A549 (cell line): Measurements from ENCODE around the gene CPT1A. TPM values are rescaled to one million over a fixed set of nuclear protein-coding genes. Genes with fewer than 3 reads are reported as not detected.
A peak's percentile ranks its signal among the peaks of the same experiment; 100 is the strongest.

Source experiments
- ATAC-seq, 2 experiments: fragments of 200-7000 bp in 1 of 2; fragments of >200 bp in 1 of 2; cut with Nextera tagmentation in 1 of 2; cut with Tn5 transposase in 1 of 2; 3 replicates each; pipeline versions ENCODE4 v1.8.0 to v1.9.1; 2018 to 2020; ENCODE audit warnings: mild to moderate bottlenecking in 1 of 2, moderate library complexity in 1 of 2
- CTCF ChIA-PET: fragments of 300-600 bp; sonication (Branson Sonifier 250); formaldehyde crosslinking; extraction: SDS; loops from one replicate; lab custom pipeline; 2021; ENCODE audit warnings: antibody characterized with exemption, inconsistent platforms; lab: Yijun Ruan, JAX
- POLR2A ChIA-PET: fragments of 350-600 bp; formaldehyde crosslinking; extraction: SDS; loops from one replicate; lab custom pipeline; 2021; ENCODE audit warnings: antibody characterized with exemption, inconsistent platforms; lab: Yijun Ruan, JAX
- DNase-seq, 2 experiments: peaks; one replicate each; pipeline versions ENCODE4 v3.0.0 to v3.0.0-alpha.2; 2011 to 2016; ENCODE audit warnings: low read depth in 1 of 2, low spot score in 1 of 2
- FAIRE-seq: peaks from 2 replicates; lab custom pipeline; 2011; peaks lifted over from hg19 to GRCh38; lab: Jason Lieb, UNC
- H3K27ac ChIP-seq, 2 experiments: fragments of >200 bp; sonication (Bioruptor Twin); formaldehyde crosslinking; 3 replicates each; pipeline ENCODE4 v1.5.1; 2016 to 2017
- H3K4me1 ChIP-seq: fragments of >200 bp; sonication (Bioruptor Twin); formaldehyde crosslinking; 3 replicates; pipeline ENCODE4 v1.6.1; 2016
- H3K4me2 ChIP-seq: fragments of >200 bp; sonication (Bioruptor Twin); formaldehyde crosslinking; 3 replicates; pipeline ENCODE4 v1.6.1; 2016
- H3K4me3 ChIP-seq: fragments of >200 bp; sonication (Bioruptor Twin); formaldehyde crosslinking; 3 replicates; pipeline ENCODE4 v1.5.1; 2016
- H3K9me3 ChIP-seq: fragments of >200 bp; sonication (Bioruptor Twin); formaldehyde crosslinking; 3 replicates; pipeline ENCODE4 v1.6.1; 2016
- CBX2 ChIP-seq: fragments of 200-600 bp; sonication (generic); IDR thresholded peaks from 2 replicates; pipeline ENCODE4 v1.6.1; 2016; ENCODE audit warnings: low read depth, mild to moderate bottlenecking, borderline replicate concordance
- EHF ChIP-seq: fragments of 250-450 bp; sonication (Bioruptor Pico); IDR thresholded peaks from 2 replicates; pipeline ENCODE4 v1.5.0; 2020; ENCODE audit warnings: mild to moderate bottlenecking
- EP300 ChIP-seq, 2 experiments: fragments of >200 bp; sonication (Bioruptor Twin); formaldehyde crosslinking; IDR thresholded peaks; 2 replicates in 1 of 2; 3 replicates in 1 of 2; pipeline ENCODE4 v1.6.1; 2016 to 2017
- FOXS1 ChIP-seq: fragments of 250-450 bp; sonication (Bioruptor Pico); IDR thresholded peaks from 2 replicates; pipeline ENCODE4 v1.5.0; 2020; ENCODE audit warnings: mild to moderate bottlenecking, moderate library complexity
- HDAC2 ChIP-seq: fragments of 200-600 bp; sonication (generic); IDR thresholded peaks from 2 replicates; pipeline ENCODE4 v1.6.1; 2016
- HEYL ChIP-seq: fragments of 250-450 bp; sonication (Bioruptor Pico); IDR thresholded peaks from 2 replicates; pipeline ENCODE4 v1.8.0; 2021; ENCODE audit warnings: mild to moderate bottlenecking, moderate library complexity
- HOXB5 ChIP-seq: fragments of 250-450 bp; sonication (Bioruptor Pico); IDR thresholded peaks from 2 replicates; pipeline ENCODE4 v1.5.0; 2020; ENCODE audit warnings: mild to moderate bottlenecking, moderate library complexity
- JUNB ChIP-seq: fragments of >200 bp; sonication (Bioruptor Twin); formaldehyde crosslinking; IDR thresholded peaks from 2 replicates; pipeline ENCODE4 v1.6.1; 2016
- MAZ ChIP-seq: fragments of 150-350 bp; IDR thresholded peaks from 2 replicates; pipeline ENCODE4 v1.6.1; 2014; ENCODE audit warnings: antibody characterized with exemption, low read depth, low read length, borderline replicate concordance
- MYC ChIP-seq: IDR thresholded peaks from 2 replicates; pipeline ENCODE4 v1.6.1; 2012; ENCODE audit warnings: mild to moderate bottlenecking, inconsistent platforms, low read length, improper control_type of control experiment, borderline replicate concordance
- NFE2L2 ChIP-seq: fragments of 150-350 bp; conservative IDR thresholded peaks from 2 replicates; pipeline ENCODE4 v1.6.1; 2014; ENCODE audit warnings: low read length
- PHF8 ChIP-seq: fragments of 200-600 bp; sonication (generic); IDR thresholded peaks from 2 replicates; pipeline ENCODE4 v1.6.1; 2016; ENCODE audit warnings: low read depth, mild to moderate bottlenecking, antibody characterized with exemption, moderate library complexity, borderline replicate concordance
- POLR2A ChIP-seq: IDR thresholded peaks from 2 replicates; pipeline ENCODE4 v1.6.1; 2012; ENCODE audit warnings: mild to moderate bottlenecking, low read length
- POLR2AphosphoS2 ChIP-seq: conservative IDR thresholded peaks from 2 replicates; pipeline ENCODE4 v1.6.1; 2012; ENCODE audit warnings: low read length, improper control_type of control experiment, inconsistent platforms
- RAD21 ChIP-seq, 2 experiments: fragments of >200 bp in 1 of 2; sonication (Bioruptor Twin) in 1 of 2; formaldehyde crosslinking in 1 of 2; IDR thresholded peaks in 1 of 2; conservative IDR thresholded peaks in 1 of 2; 2 replicates in 1 of 2; 3 replicates in 1 of 2; pipeline ENCODE4 v1.6.1; 2012 to 2018; ENCODE audit warnings: inconsistent platforms in 1 of 2
- RARB ChIP-seq: fragments of 250-450 bp; sonication (Bioruptor Pico); IDR thresholded peaks from 2 replicates; pipeline ENCODE4 v1.8.0; 2021; ENCODE audit warnings: mild to moderate bottlenecking, moderate library complexity
- RFX5 ChIP-seq: fragments of 450-650 bp; IDR thresholded peaks from 2 replicates; pipeline ENCODE4 v1.7.1; 2014; ENCODE audit warnings: antibody characterized with exemption, mild to moderate bottlenecking, moderate library complexity
- RNF2 ChIP-seq: fragments of 200-600 bp; sonication (generic); IDR thresholded peaks from 2 replicates; pipeline ENCODE4 v1.6.1; 2016; ENCODE audit warnings: low read depth, mild to moderate bottlenecking, antibody characterized with exemption, moderate library complexity, borderline replicate concordance
- SMC3 ChIP-seq: fragments of >200 bp; sonication (Bioruptor Twin); formaldehyde crosslinking; IDR thresholded peaks from 3 replicates; pipeline ENCODE4 v1.6.1; 2018; ENCODE audit warnings: inconsistent platforms
- SREBF2 ChIP-seq: fragments of 450-650 bp; IDR thresholded peaks from 2 replicates; pipeline ENCODE4 v1.6.1; 2014; ENCODE audit warnings: mild to moderate bottlenecking, moderate library complexity
- TFCP2L1 ChIP-seq: fragments of 250-450 bp; sonication (Bioruptor Pico); IDR thresholded peaks from 2 replicates; pipeline ENCODE4 v1.5.0; 2021; ENCODE audit warnings: mild to moderate bottlenecking
- TP53 ChIP-seq: fragments of 250-450 bp; sonication (Bioruptor Pico); IDR thresholded peaks from 2 replicates; pipeline ENCODE4 v1.5.0; 2021; ENCODE audit warnings: mild to moderate bottlenecking, moderate library complexity
- ZC3H11A ChIP-seq: fragments of 450-650 bp; IDR thresholded peaks from 2 replicates; pipeline ENCODE4 v1.6.1; 2014; ENCODE audit warnings: antibody characterized with exemption, mild to moderate bottlenecking
- WGBS: methylation state at CpG from one replicate; pipeline ENCODE4 v1.1.6; 2017; ENCODE audit errors: missing lambda C conversion rate; 5-methylcytosine and 5-hydroxymethylcytosine counted together
- polyA plus RNA-seq, 4 experiments: library from polyadenylated mRNA; depleted of rRNA in 3 of 4; stranded (reverse); fragments of >200 nt; fragmentation: RNase III in 1 of 4; extraction: RNeasy Plus Mini Kit Qiagen cat#74134 plus additional on column Dnase treatment in 1 of 4; gene quantifications; 2 replicates in 3 of 4; 3 replicates in 1 of 4; pipeline ENCODE4 v1.2.3, GENCODE V29; 2011 to 2017
- TF ChIP-seq, protein P1 (sequence below): fragments of >200 bp; sonication (Bioruptor Twin); formaldehyde crosslinking; IDR thresholded peaks from 3 replicates; pipeline ENCODE4 v1.6.1; 2016
- TF ChIP-seq, protein P2 (sequence below): IDR thresholded peaks from 2 replicates; pipeline ENCODE4 v1.6.1; 2012
- TF ChIP-seq, protein P3 (sequence below): fragments of 450-650 bp; IDR thresholded peaks from 2 replicates; pipeline ENCODE4 v1.6.1; 2014; ENCODE audit warnings: antibody characterized with exemption
- TF ChIP-seq, protein P4 (sequence below): IDR thresholded peaks from 2 replicates; pipeline ENCODE4 v1.6.1; 2012; ENCODE audit warnings: low read depth, borderline replicate concordance
- TF ChIP-seq, protein P5 (sequence below): fragments of 150-350 bp; IDR thresholded peaks from 2 replicates; pipeline ENCODE4 v1.6.1; 2014; ENCODE audit warnings: low read depth, mild to moderate bottlenecking, low read length
- TF ChIP-seq, protein P6 (sequence below): fragments of 250-450 bp; sonication (Bioruptor Pico); IDR thresholded peaks from 2 replicates; pipeline ENCODE4 v1.5.0; 2021; ENCODE audit warnings: mild to moderate bottlenecking, moderate library complexity, borderline replicate concordance

CPT1A gene
- polyA plus RNA-seq, 2 of the 4 experiments (the other 2 are of a cell fraction): 15.0 to 21.4 TPM

DNA sequence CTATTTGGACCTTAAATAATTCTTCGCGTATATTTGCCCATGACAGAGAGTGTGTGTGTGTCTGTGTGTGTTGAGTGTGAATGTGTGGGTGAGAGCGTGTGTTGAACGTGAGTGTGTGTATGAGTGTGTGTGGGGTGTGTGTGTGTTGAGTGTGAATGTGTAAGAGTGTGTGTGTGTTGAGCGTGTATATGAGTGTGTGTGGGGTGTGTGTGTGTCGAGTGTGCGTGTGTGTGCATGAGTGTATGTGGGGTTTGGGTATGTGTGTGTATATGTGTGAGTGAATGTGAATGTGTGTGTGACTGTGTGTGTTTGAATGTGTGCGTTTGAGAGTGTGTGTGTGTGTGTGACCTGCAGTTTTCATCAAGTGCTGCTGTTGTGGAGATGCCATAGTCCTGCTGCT is 130.6 kb downstream of the CPT1A start:
- ATAC-seq: no peak
- 87% methylated on average over 8 of the region's 8 CpGs for WGBS
- TF ChIP-seq NFE2L2 (no peak), ZC3H11A (no peak), POLR2A (0 out of 2 replicates have a peak, but pooled peaks have one; percentile 11)
- TF ChIP-seq, protein P1, sequence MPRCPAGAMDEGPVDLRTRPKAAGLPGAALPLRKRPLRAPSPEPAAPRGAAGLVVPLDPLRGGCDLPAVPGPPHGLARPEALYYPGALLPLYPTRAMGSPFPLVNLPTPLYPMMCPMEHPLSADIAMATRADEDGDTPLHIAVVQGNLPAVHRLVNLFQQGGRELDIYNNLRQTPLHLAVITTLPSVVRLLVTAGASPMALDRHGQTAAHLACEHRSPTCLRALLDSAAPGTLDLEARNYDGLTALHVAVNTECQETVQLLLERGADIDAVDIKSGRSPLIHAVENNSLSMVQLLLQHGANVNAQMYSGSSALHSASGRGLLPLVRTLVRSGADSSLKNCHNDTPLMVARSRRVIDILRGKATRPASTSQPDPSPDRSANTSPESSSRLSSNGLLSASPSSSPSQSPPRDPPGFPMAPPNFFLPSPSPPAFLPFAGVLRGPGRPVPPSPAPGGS: no peak

DNA sequence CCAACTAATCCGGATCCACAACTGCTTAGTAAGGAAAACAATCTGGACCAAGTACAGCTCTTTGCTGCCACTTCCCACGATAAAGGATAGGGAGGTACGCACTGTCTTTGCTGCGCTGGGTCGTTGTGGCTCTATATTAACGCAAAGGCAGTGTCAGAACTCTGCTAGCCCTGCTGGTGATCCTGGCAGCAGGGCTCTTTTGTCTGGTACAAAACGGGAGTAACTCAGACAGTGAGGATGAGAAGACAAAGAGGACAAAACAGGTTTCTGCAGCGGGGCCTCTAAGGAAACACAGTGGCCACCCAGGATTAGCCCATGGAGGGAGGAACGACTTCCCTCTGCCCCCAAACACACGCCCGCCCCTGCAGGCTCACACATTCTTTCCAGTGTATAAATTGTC is 131.3 kb downstream of the CPT1A start:
- WGBS: 75% methylated on average over 11 of the region's 11 CpGs
- H3K4me3 ChIP-seq: no peak overlapping the region
- POLR2A ChIA-PET: no interaction called here

More for the DNA sequence above, 130.6 kb downstream of the CPT1A start:
- DNase-seq (no peak), FAIRE-seq (no peak)
- ChIA-PET POLR2A (no interaction called here), CTCF (no interaction called here)
- H3K9me3 ChIP-seq: peaks cover 5% of the 10 kb centered on the region; the same call in 1 of the 3 replicates
- no peak overlapping the region for H3K4me2 ChIP-seq
- no peaks in the 10 kb centered on the region for H3K4me1 ChIP-seq
- no peak overlapping the region for H3K4me3 ChIP-seq
- H3K27ac ChIP-seq: no peak overlapping the region

DNA sequence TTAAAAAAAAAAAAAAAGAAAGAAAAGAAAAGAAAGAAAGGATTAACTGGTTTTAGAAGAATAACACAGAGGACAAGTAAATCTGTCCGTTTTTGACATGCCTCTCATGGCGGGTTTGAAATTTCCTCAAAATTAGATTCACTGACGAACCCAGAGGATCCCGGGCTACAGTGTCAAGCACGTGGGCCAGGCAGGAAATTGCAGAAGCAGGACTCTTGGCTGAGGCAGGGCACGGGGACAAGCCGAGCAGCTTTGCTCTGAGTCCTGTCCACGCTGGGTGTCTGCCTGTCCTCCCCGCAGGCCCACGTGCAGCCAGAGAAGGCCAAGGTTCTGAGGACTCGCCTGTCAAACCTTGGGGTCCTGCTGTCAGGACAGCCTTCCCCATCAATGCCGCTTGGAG is 132.7 kb downstream of the CPT1A start:
- DNase-seq (no peak), ATAC-seq (no peak), FAIRE-seq (no peak)
- WGBS: 74% methylated on average over 12 of the region's 12 CpGs
- CTCF ChIA-PET: interaction anchor here (0.6 to 1.8 kb wide), 3 partner anchors 23 to 514 kb away, joined by 3 to 5 read pairs (median 3); no protein-coding TSS in a partner anchor
- POLR2A ChIA-PET: no interaction called here
- H3K4me3 ChIP-seq: no peak overlapping the region
- H3K9me3 ChIP-seq: no peaks in the 10 kb centered on the region
- H3K4me2 ChIP-seq: no peak overlapping the region
- no peaks in the 10 kb centered on the region for H3K4me1 ChIP-seq
- H3K27ac ChIP-seq: no peak overlapping the region
- TF ChIP-seq RAD21 (conservative IDR thresholded peaks at IDR 0.05 in 1 of 2, IDR thresholded peaks at IDR 0.05 in 1 of 2) (no peak), EP300 (IDR thresholded peaks at IDR 0.05) (no peak), SMC3 (no peak), TFCP2L1 (CRISPR knock-in tag) (no peak), POLR2AphosphoS2 (no peak), RARB (CRISPR knock-in tag) (no peak), TP53 (CRISPR knock-in tag) (no peak), RFX5 (no peak), MYC (no peak), JUNB (no peak), RNF2 (no peak), SREBF2 (no peak)
- TF ChIP-seq, protein P2, sequence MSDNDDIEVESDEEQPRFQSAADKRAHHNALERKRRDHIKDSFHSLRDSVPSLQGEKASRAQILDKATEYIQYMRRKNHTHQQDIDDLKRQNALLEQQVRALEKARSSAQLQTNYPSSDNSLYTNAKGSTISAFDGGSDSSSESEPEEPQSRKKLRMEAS: no peak
- TF ChIP-seq, protein P3, sequence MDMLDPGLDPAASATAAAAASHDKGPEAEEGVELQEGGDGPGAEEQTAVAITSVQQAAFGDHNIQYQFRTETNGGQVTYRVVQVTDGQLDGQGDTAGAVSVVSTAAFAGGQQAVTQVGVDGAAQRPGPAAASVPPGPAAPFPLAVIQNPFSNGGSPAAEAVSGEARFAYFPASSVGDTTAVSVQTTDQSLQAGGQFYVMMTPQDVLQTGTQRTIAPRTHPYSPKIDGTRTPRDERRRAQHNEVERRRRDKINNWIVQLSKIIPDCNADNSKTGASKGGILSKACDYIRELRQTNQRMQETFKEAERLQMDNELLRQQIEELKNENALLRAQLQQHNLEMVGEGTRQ: no peak

More for the DNA sequence above, 131.3 kb downstream of the CPT1A start:
- no peak for ATAC-seq
- no peak for DNase-seq
- no peak for FAIRE-seq
- TF ChIP-seq JUNB (no peak), HEYL (no peak), PHF8 (no peak), HDAC2 (no peak), TP53 (CRISPR knock-in tag) (no peak), RARB (CRISPR knock-in tag) (no peak), SREBF2 (no peak), MAZ (no peak), CBX2 (no peak), EHF (no peak), FOXS1 (CRISPR knock-in tag) (no peak), MYC (no peak), POLR2AphosphoS2 (no peak), HOXB5 (CRISPR knock-in tag) (no peak)
- TF ChIP-seq, protein P4, sequence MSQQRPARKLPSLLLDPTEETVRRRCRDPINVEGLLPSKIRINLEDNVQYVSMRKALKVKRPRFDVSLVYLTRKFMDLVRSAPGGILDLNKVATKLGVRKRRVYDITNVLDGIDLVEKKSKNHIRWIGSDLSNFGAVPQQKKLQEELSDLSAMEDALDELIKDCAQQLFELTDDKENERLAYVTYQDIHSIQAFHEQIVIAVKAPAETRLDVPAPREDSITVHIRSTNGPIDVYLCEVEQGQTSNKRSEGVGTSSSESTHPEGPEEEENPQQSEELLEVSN: no peak
- TF ChIP-seq, protein P5, sequence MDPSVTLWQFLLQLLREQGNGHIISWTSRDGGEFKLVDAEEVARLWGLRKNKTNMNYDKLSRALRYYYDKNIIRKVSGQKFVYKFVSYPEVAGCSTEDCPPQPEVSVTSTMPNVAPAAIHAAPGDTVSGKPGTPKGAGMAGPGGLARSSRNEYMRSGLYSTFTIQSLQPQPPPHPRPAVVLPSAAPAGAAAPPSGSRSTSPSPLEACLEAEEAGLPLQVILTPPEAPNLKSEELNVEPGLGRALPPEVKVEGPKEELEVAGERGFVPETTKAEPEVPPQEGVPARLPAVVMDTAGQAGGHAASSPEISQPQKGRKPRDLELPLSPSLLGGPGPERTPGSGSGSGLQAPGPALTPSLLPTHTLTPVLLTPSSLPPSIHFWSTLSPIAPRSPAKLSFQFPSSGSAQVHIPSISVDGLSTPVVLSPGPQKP: no peak
- TF ChIP-seq, protein P6, sequence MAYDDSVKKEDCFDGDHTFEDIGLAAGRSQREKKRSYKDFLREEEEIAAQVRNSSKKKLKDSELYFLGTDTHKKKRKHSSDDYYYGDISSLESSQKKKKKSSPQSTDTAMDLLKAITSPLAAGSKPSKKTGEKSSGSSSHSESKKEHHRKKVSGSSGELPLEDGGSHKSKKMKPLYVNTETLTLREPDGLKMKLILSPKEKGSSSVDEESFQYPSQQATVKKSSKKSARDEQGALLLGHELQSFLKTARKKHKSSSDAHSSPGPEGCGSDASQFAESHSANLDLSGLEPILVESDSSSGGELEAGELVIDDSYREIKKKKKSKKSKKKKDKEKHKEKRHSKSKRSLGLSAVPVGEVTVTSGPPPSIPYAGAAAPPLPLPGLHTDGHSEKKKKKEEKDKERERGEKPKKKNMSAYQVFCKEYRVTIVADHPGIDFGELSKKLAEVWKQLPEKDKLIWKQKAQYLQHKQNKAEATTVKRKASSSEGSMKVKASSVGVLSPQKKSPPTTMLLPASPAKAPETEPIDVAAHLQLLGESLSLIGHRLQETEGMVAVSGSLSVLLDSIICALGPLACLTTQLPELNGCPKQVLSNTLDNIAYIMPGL (CRISPR knock-in tag): no peak
- TF ChIP-seq, protein P3: no peak
- TF ChIP-seq, protein P2: no peak
- no peaks in the 10 kb centered on the region for H3K4me1 ChIP-seq
- no peak overlapping the region for H3K4me2 ChIP-seq
- H3K9me3 ChIP-seq: no peaks in the 10 kb centered on the region; the same call in 2 of the 3 replicates
- no peak overlapping the region for H3K27ac ChIP-seq
- CTCF ChIA-PET: no interaction called here
